Measurements from ENCODE around the gene PLAGL2.

GRCh38 chr20:32152421-32153155, 55.0 kb downstream of the PLAGL2 start:
- TF ChIP-seq SMC3 (IDR thresholded peaks at IDR 0.05; ENCODE audit: low read depth, low read length) (no peak), POLR2A (IDR thresholded peaks at IDR 0.05; ENCODE audit: low read depth, low read length) (no peak)

Data from IMR-90 (cell line).